ENCODE data around the gene TPPP2.
"Not testable (repeated sequence)": the region's sequence is repeated elsewhere in the genome, so short reads cannot be mapped to it uniquely, and the experiment has no call there.

DNA sequence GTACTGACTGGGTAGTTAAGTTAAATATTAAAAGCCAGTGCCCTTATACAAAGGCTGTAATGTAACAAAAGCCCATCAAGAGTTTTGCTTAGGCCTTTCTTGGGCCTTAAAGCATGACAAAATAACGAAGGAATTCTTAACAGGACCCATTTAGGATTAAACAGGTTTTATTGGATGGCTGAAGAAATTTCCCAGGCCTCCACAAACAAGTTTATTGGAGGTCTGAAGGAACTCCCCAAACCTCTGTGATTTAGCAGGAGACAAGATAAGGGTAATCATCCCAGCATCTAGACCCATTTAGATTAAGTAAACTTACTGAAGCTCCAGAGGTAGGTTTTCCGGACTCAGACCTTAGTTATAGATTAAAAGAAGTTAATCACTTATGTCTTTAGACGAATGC lies 20.3 kb upstream of the TPPP2 start:
- TF ChIP-seq, protein P1, sequence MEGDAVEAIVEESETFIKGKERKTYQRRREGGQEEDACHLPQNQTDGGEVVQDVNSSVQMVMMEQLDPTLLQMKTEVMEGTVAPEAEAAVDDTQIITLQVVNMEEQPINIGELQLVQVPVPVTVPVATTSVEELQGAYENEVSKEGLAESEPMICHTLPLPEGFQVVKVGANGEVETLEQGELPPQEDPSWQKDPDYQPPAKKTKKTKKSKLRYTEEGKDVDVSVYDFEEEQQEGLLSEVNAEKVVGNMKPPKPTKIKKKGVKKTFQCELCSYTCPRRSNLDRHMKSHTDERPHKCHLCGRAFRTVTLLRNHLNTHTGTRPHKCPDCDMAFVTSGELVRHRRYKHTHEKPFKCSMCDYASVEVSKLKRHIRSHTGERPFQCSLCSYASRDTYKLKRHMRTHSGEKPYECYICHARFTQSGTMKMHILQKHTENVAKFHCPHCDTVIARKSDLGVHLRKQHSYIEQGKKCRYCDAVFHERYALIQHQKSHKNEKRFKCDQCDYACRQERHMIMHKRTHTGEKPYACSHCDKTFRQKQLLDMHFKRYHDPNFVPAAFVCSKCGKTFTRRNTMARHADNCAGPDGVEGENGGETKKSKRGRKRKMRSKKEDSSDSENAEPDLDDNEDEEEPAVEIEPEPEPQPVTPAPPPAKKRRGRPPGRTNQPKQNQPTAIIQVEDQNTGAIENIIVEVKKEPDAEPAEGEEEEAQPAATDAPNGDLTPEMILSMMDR (IDR thresholded peaks at IDR 0.05), result not testable (repeated sequence)
- not testable (repeated sequence) for TF ChIP-seq POLR2AphosphoS5, EP300, POLR2A (IDR thresholded peaks at IDR 0.05)
